Medulla oblongata (tissue), 1 donor: ENCODE data around the gene NEURL3.
"Not testable (repeated sequence)": the region's sequence is repeated elsewhere in the genome, so short reads cannot be mapped to it uniquely, and the experiment has no call there.

Experiments used
- DNase-seq: peaks from one replicate; pipeline ENCODE4 v3.0.0-alpha.2; 2015; ENCODE audit errors: extremely low spot score

Gene NEURL3

DNA sequence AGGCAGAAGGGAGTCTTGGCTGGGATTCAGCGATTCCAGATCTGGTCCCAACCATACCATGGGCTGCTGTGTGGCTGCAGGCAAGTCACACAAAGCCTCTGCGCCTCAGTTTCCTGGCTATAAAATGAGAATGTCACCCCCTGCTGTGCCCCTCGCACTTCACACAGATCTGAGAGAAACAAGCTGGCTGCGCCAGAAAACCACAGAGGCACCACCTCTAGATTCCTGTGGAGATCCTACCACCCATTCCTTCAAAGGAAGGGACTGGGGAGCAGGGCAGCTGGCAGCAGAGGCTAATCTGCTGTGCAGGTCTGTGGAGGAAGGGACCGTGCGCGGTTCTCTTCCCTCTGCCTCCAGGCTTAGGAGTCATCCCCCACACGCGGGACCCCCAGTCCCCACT is 19.8 kb downstream of the NEURL3 start:
- no peak for DNase-seq

DNA sequence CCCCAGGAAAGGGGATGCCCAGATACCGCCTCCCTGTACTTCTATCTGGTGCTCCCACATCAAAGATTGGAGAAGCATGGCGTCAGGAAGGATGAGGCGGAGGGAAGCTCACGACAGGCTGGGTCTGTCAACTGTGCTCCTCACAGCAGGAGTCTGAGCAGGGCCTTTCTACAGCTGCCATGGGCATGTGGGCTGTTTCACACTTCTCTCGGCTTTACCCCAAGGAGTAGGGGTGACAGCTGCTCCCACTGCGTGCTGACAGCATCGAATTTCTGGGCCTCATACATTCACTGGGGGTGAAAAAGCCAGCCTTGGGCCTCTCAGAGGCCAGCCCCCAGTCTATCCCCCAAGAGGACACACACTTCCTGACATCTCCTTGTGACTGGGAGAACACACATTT is 21.1 kb downstream of the NEURL3 start:
- no peak for DNase-seq

DNA sequence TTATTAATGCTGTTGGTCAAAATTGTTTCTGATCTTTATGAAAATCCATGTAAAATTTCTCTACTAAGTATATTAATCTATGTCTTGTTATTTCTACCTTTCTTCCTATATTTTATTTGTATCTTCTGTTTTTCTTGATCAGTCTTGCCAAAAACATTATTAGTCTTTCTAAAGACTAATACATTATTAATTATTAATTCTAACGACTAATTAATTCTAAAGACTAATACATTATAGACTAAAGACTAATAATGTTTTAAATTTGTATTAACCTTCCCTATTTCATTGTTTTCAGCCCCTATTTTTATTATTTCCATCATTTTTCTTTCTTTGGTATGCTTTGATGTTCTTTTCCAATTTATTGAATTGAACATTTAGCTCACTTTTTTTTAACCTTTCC is 27.7 kb downstream of the NEURL3 start:
- no peak for DNase-seq

DNA sequence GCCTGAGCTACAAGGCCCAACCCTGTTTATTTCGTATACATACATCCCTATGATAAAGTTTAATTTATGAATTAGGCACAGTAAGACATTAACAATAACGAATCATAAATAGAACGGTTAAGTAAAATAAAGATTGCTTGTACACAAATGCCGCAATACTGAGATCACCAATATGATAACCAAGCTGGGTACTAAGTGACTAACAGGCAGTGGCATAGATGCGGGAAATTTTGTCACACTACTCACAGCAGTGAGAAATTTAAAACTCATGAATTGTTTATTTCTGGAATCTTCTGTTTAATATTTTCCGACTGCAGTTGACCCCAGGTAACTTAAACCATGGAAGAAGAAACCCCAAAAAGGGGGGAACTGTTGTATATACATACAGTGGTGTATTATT is 33.4 kb downstream of the NEURL3 start:
- no peak for DNase-seq

DNA sequence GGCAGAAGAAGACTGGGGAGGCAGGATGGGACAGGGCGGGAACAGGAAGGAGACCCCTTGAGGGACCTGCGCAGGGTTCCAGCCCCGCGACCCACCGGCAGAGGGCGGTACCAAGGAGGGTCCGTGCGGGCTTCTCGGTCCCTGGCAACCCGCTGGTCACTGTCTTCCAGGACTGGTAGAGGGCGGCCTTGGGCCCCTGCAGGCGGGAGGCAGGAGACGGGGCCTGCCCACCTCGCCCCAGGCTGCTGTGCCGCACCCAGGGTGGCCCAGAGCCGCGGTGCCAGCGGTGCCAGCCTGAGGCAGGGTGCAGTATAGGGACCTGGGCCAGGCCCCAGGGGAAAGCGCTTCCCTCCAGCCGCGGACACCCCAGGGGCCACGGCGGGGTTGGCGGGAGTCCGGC is 34.5 kb downstream of the NEURL3 start:
- peak; percentile 73 for DNase-seq

DNA sequence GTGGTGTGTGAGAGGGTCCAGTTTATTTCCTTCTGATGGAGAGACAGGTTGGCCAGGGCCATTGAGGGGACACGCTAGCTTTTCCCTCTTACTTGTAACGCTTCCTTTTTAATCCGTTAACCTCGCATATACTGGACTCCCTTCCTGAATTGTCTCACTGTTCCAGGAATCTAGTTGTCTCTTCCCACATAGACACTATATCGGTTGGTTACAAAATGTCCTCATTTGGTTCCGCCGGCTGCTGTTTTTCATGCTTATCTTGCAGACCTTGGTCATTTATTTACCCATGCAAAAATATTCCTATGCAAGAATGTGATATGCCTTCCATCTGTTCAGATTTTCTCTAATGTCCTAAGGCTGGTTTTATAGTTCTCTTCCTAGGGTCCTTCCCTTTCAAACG is 35.0 kb downstream of the NEURL3 start:
- no peak for DNase-seq

DNA sequence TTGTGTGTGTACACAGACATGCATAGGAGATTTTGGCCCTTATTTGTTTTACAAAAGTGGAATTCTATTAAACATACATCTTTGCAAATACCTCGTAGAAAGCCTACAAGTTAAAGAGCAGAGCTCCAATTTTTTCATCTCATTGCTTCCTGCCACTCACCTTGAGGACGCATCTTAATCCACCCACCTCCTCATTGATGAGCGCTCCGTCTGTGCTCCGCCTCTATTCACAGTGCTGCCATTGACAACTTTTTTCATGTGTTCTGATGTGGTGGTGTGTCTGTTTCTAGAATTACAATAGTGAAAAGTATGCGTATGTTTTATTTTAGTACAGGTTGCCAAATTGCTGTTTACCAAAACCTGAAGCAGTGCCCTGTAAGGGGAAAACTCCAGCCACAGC is 36.3 kb downstream of the NEURL3 start:
- DNase-seq = no peak

DNA sequence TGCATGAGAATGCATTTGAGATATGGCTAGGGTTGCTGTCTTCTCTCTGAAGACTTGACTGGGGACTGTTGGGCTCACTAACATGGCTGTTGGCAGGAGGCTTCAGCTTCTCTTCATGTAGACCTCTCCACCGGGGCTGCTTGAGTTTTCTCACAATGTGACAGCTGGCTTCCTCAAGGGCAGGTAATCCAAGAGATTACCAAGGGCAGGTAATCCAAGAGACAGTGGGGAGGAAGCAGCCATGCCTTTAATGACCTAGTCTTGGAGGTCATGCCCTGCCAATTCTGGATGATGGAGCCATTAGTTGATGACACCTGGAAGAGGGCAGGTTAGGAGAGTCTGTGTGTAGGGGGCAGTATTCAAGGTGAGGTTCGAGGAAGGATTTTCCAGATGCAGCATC is 40.5 kb downstream of the NEURL3 start:
- no peak for DNase-seq

DNA sequence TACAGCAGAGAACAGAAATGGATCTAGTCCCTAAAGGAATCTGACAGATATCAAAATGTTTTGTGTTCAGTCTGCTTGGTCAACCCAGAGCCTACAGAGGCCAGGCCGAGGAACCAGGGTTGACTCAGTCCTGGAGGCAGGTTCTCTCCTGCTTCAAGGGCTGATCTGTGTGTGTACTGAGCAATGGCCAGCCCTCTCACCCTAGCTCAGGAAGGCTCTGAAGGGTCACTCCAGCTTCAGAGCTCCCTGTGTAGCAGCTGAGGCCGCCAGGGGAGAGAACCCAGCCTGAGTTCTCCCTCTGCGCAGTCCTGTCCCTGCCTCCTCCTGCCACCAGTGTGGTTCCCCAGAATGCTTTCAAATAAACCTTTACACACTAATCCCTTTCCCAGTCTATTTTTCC is 41.1 kb downstream of the NEURL3 start:
- DNase-seq = no peak

DNA sequence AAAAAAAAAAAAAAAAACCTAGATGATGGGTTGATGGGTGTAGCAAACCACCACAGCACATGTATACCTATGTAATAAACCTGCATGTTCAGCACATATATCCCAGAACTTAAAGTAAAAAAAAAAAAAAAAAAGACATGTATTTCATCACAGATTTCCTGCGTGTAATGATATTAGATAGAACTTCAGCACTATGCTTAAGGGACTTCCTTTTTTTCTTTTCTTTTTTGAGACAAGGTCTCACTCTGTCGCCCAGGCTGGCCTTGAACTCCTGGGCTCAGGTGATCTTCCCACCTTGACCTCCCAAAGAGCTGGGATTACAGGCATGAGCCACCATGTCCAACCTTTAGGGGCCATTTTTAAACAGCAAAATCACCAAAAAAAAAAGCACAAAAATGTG is 42.0 kb downstream of the NEURL3 start:
- DNase-seq = no peak

DNA sequence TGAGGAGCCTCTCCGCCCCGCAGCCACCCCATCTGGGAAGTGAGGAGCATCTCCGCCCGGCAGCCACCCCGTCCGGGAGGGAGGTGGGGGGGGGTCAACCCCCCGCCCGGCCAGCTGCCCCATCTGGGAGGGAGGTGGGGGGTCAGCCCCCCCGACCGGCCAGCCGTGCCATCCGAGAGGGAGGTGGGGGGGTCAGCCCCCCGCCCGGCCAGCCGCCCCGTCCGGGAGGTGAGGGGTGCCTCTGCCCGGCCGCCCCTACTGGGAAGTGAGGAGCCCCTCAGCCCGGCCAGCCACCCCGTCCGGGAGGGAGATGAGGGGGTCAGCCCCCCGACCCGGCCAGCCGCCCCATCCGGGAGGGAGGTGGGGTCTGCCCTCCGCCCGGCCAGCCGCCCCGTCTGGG is 43.5 kb downstream of the NEURL3 start:
- not testable (repeated sequence) for DNase-seq

DNA sequence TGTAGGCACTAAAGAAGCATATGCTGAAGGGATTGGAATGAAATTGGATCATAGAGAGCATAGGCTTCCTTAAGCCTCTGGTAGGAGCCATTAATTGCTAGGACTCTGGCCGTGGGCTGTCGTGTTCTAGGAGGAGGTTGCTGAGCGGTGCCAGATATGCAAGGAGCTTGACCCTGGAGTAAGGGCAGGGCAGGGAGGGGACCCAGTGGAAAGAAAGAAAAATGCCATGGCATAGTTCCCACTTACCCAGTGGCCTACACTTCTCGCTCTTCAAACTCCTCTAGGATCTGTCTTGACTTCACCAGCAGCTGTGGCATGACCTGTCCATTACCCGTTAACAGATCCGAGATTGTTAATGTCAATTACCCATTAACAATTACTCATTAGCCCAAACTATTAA is 53.1 kb downstream of the NEURL3 start:
- DNase-seq = no peak

DNA sequence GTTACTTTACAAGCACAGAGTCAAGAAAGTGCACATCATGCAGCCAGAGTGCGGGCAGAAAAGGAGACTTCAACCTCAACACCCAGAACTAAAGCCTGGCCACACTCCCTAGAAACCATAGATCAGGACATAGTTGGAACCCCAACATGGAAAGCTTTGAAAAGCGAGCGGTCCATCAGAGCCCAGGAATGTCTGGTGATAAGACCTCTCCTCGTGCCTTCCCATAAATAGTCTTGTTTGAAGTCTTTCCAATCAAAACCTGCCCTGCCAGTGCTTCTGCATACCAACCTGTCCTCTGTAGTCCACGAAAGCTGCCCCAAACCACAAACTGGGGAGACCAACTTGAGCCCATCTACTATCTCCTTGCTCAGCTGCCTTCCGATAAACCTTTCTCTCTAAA is 55.5 kb downstream of the NEURL3 start:
- no peak for DNase-seq

DNA sequence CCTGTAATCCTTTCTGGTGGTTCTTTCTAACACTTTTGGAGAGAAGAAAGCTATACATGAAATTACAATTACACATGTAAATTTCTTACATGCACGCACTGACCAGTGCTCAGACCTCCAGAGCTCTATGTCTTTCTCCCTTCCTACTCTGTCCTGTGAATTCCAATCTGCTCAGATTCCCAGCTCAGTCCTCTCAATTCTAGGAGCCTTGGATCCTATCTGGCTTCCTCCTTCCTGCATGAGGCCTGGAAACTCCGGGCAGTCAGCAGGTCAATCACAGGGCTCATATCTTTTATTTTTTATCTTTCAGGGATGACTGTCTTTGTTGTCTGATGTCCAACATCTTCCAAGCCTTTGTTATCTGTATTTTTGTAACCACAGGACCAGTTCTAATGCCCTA is 56.0 kb downstream of the NEURL3 start:
- no peak for DNase-seq

DNA sequence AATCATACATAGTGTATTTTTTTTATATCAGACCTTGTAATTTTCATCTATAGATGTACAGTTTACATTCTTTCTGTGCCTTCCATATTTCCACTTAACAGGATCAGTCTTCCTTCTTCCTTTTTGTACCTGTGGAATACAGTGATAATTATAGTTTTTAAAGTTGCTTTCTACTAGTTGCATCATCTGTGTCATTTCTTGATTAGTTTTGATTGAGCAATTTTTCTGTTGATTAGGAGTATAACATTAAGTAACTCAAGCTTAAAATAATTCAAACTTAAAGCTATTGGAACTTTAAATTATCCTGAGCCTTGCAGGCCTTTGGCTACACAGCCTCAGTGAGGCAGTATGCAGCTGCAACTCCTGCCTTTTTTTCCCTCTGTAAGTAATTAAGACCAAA is 57.4 kb downstream of the NEURL3 start:
- no peak for DNase-seq
